ENCODE measurements around the gene CCDC187. TPM values are rescaled to one million over a fixed set of nuclear protein-coding genes. Genes with fewer than 3 reads are reported as not detected.
"Not testable (repeated sequence)": the region's sequence is repeated elsewhere in the genome, so short reads cannot be mapped to it uniquely, and the experiment has no call there.

Gene CCDC187
- total RNA-seq: under 1 TPM in 3 of 6 experiments, not detected in 3; 0.09 to 0.80 (median 0.62) TPM
- long read RNA-seq: 0 reads

DNA sequence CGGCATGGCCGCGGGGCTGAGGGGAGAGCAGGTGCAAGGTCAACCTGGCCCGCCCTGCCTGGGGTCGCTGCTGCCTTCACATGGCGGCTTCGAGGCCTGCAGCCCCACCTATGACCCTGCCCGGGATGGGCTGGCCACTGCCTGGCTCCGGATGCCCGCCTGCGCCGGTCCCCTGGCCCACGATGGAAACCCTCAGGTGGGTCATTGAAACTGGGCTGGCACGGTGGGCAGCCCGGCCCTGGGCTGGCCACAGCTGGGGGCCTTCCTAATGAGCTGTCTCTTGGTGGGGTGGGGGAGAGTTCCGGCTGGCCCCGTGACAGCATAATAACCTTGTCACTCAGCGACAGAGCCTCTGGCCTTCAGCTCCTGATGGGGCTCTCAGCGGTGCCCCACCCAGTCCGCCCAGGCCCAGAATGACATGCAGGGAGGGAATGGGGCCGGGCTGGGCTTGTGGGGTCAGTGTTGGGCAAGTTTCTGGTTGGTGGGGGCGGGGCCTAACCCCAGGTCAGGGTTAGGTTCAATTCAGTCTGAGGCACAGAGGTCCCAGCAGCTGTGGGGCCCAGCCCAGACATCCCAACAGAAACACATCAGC, at the start of gene CCDC187:
TSS of gene CCDC187 (minus strand) at position 270 of the 592 bp plus-strand sequence. CDS start at position 6, 264 bp downstream.
- TF ChIP-seq, protein P1, sequence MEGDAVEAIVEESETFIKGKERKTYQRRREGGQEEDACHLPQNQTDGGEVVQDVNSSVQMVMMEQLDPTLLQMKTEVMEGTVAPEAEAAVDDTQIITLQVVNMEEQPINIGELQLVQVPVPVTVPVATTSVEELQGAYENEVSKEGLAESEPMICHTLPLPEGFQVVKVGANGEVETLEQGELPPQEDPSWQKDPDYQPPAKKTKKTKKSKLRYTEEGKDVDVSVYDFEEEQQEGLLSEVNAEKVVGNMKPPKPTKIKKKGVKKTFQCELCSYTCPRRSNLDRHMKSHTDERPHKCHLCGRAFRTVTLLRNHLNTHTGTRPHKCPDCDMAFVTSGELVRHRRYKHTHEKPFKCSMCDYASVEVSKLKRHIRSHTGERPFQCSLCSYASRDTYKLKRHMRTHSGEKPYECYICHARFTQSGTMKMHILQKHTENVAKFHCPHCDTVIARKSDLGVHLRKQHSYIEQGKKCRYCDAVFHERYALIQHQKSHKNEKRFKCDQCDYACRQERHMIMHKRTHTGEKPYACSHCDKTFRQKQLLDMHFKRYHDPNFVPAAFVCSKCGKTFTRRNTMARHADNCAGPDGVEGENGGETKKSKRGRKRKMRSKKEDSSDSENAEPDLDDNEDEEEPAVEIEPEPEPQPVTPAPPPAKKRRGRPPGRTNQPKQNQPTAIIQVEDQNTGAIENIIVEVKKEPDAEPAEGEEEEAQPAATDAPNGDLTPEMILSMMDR (IDR thresholded peaks at IDR 0.05): no peak
- TF ChIP-seq POLR2A (IDR thresholded peaks at IDR 0.05): no peak
- WGBS (ENCODE audit: insufficient coverage, low coverage, low lambda C conversion rate, missing lambda C conversion rate): no CpG with 5 or more reads among the region's 22 CpGs
- intact Hi-C loops (cut with DNase I): no loop called here

DNA sequence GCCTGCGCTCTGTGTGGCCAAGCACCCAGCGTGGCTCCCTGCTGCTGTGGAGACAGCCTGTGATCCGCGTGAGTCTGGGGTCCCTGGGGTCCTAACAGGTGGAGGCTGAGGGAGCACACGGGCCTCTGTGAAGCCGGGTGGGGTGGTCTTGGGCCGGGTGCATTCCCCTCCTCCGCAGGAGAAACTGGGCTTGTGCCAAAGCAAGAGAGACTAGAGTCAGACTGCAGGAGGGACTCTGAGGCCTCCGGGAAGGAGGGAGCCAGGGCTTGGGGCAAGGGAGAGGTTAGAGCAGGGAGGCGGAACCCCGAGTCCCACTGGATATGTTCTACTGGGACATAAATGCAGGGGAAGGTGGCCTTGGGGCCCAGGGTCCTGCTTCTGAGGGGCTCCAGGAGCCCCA, 49.2 kb upstream of the CCDC187 start:
- TF ChIP-seq, protein P1 (IDR thresholded peaks at IDR 0.05): no peak
- no peak for TF ChIP-seq POLR2A (IDR thresholded peaks at IDR 0.05)
- H3K4me1 ChIP-seq: no peaks in the 10 kb centered on the region
- no peaks in the 10 kb centered on the region for H3K9me3 ChIP-seq
- no peaks in the 10 kb centered on the region for H3K27me3 ChIP-seq
- H3K27ac ChIP-seq: no peak overlapping the region
- no peak for DNase-seq
- no peak for ATAC-seq
- H3K4me3 ChIP-seq: no peak overlapping the region
- no CpG with 5 or more reads among the region's 11 CpGs for whole genome bisulfite sequencing (ENCODE audit: insufficient coverage, low coverage, low lambda C conversion rate, missing lambda C conversion rate)
- intact Hi-C loops (cut with DNase I): no loop called here
- no peaks in the 10 kb centered on the region for H3K36me3 ChIP-seq

More for the DNA sequence above, at the start of gene CCDC187:
- Histone ChIP-seq H3K4me1 (no peaks in the 10 kb centered on the region), H3K4me3 (no peak within 1 kb of the TSS), H3K9me3 (no peaks in the 10 kb centered on the region), H3K36me3 (no peaks in the 10 kb centered on the region), H3K27me3 (no peaks in the 10 kb centered on the region), H3K27ac (no peak within 1 kb of the TSS)
- ATAC-seq: peak in 1 of 4 donors; percentile 45
- DNase-seq: no peak

DNA sequence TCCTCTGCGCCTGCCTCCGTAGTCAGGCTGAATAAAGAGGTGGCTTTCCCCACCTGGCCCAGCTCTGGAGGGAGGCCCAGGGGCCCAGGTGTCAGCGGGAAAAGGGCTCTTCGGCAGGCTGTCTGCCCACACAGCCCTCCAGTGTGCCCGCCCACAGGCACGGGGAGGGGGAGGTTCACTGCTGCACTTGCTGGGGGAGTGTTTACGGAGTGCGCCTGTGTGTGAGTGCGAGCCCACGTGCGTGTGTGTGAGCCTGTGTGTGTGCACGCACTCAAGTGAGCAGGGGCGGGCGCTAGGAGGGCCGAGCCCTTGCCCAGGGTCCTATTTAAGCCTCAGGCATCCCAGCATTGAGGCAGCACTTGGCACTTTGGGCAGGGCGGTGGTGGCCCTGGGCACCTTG, 48.8 kb upstream of the CCDC187 start:
- Histone ChIP-seq H3K4me3 (no peak overlapping the region), H3K27me3 (no peaks in the 10 kb centered on the region), H3K36me3 (no peaks in the 10 kb centered on the region), H3K4me1 (no peaks in the 10 kb centered on the region), H3K27ac (no peak overlapping the region), H3K9me3 (no peaks in the 10 kb centered on the region)
- ATAC-seq: no peak
- 71% methylated on average over 4 of the region's 16 CpGs for WGBS (ENCODE audit: insufficient coverage, low coverage, low lambda C conversion rate, missing lambda C conversion rate)
- no peak for DNase-seq
- TF ChIP-seq POLR2A (IDR thresholded peaks at IDR 0.05): no peak
- TF ChIP-seq, protein P1 (IDR thresholded peaks at IDR 0.05): no peak
- intact Hi-C loops (cut with DNase I): no loop called here

DNA sequence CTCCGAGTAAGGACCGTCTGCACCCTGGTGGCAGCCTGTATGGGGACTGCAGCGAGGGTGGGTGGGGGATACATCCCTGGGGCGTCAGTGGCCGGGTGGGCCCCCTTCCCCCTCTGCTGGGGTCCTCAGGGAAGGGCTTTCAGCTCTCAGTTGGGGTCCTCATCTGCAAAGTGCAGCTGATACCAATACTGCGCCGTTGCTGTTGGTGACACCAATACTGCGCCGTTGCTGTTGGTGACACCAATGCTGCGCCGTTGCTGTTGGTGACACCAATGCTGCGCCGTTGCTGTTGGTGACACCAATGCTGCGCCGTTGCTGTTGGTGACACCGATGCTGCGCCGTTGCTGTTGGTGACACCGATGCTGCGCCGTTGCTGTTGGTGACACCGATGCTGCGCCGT, 48.0 kb upstream of the CCDC187 start:
- H3K9me3 ChIP-seq; H3K4me3 ChIP-seq; H3K4me1 ChIP-seq; DNase-seq; ATAC-seq; H3K36me3 ChIP-seq; H3K27ac ChIP-seq; intact Hi-C loops (cut with DNase I); H3K27me3 ChIP-seq: not testable (repeated sequence)
- 50% methylated on average over 2 of the region's 24 CpGs for WGBS (ENCODE audit: insufficient coverage, low coverage, low lambda C conversion rate, missing lambda C conversion rate)

DNA sequence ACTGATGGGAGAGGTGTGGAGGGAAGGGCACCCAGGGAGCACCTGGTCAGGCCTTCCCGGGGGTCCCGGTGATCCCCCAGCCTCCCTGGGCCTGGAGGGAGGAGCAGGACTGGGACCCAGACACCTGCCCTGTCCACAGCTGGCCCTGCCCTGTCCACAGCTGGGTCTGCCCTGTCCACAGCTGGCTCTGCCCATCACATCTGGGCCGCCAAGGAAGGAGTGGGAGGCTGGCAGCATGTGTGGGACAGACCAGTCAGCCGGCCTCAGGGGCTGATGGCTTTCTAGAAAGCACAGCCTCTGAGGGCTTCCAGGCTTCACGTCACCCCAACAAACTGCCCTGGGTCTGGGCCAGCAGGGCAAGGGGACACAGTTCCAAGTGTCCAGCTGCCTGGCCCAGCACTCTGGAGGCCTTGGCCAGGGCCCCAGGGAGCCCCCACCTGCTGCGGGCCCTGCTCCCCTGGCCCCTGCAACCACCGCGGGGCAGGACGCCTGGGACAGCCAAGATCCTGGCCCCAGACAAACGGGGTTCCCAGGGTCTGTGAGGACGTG, 47.4 kb upstream of the CCDC187 start:
- no peaks in the 10 kb centered on the region for H3K27me3 ChIP-seq
- H3K36me3 ChIP-seq: no peaks in the 10 kb centered on the region
- no peak for DNase-seq
- TF ChIP-seq, protein P1 (IDR thresholded peaks at IDR 0.05): no peak
- TF ChIP-seq POLR2A (IDR thresholded peaks at IDR 0.05): no peak
- no peaks in the 10 kb centered on the region for H3K4me1 ChIP-seq
- H3K27ac ChIP-seq: no peak overlapping the region
- intact Hi-C loops (cut with DNase I): no loop called here
- no CpG with 5 or more reads among the region's 11 CpGs for WGBS (ENCODE audit: insufficient coverage, low coverage, low lambda C conversion rate, missing lambda C conversion rate)
- H3K4me3 ChIP-seq: no peak overlapping the region
- ATAC-seq: no peak
- H3K9me3 ChIP-seq: no peaks in the 10 kb centered on the region

All from right lobe of liver (tissue), 6 donors.